GM12878 (cell line): ENCODE results near the gene CD52. TPM values are rescaled to one million over a fixed set of nuclear protein-coding genes. Genes with fewer than 3 reads are reported as not detected.

Experiments used
- STAT3 ChIP-seq: IDR thresholded peaks from 2 replicates; pipeline ENCODE4 v1.6.1; 2011; ENCODE audit warnings: low read depth, low read length, improper control_type of control experiment
- polyA plus RNA-seq, 11 experiments: library from polyadenylated mRNA; depleted of rRNA in 4 of 11; unstranded in 6 of 11; stranded (reverse) in 5 of 11; fragments of >200 nt; fragmentation: Nextera tagmentation in 4 of 11; fragmentation: Illumina TruSeq in 1 of 11; extraction: Ambion mirVana in 4 of 11; extraction: Trizol in 1 of 11; gene quantifications; 1 replicate in 1 of 11; 2 replicates in 10 of 11; pipeline versions ENCODE4 v1.2.1 to v1.2.3, GENCODE V29; 2011 to 2016; ENCODE audit warnings: inconsistent platforms in 2 of 11, missing spikeins in 2 of 11, low read depth in 1 of 11
- total RNA-seq, 4 experiments: library from RNA; depleted of rRNA in 3 of 4; stranded (reverse); fragments of >200 nt in 3 of 4; fragmentation: Illumina TruSeq in 1 of 4; extraction: Trizol in 1 of 4; gene quantifications; 2 replicates each; pipeline versions ENCODE4 v1.2.1 to v1.2.3, GENCODE V29; 2013 to 2021
- TF ChIP-seq, protein P1 (sequence below): IDR thresholded peaks from 2 replicates; pipeline ENCODE4 v1.6.1; 2011; ENCODE audit warnings: borderline replicate concordance, low read depth, mild to moderate bottlenecking, moderate library complexity, low read length; ENCODE audit not compliant: insufficient read depth, poor library complexity, severe bottlenecking
- TF ChIP-seq, protein P2 (sequence below): fragments of 450-650 bp; IDR thresholded peaks from 2 replicates; pipeline ENCODE4 v1.6.1; 2017; ENCODE audit warnings: mild to moderate bottlenecking
- TF ChIP-seq, protein P3 (sequence below): fragments of 150-350 bp; IDR thresholded peaks from 2 replicates; pipeline ENCODE4 v1.6.1; 2016; ENCODE audit warnings: low read depth, low read length

Gene CD52
- total and polyA plus RNA-seq, 10 of the 15 experiments (the other 5 are each of a cell fraction or from before 2014, with no cell fraction given): 237 to 2,736 (median 532) TPM

DNA sequence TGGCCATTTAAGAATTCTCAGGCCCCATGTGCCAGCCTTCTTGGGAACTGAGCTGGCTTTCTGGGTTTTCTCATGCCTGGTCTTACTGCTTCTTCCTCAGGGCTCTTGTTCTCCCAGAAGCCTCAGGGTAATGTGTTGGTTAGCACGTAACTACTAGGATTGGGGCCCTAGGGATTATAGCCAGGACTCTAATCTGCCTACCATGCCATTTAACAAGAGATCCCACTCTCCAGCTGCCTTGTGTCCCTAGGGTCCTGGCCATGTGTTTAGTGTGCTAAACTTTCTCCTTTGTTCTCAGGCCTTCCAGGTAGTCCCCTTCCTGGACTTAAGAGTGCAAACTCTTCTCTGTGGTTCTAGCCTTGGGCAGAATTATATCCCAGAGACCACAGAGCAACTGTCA is 40.0 kb upstream of the CD52 start (continued):
- TF ChIP-seq, protein P1, sequence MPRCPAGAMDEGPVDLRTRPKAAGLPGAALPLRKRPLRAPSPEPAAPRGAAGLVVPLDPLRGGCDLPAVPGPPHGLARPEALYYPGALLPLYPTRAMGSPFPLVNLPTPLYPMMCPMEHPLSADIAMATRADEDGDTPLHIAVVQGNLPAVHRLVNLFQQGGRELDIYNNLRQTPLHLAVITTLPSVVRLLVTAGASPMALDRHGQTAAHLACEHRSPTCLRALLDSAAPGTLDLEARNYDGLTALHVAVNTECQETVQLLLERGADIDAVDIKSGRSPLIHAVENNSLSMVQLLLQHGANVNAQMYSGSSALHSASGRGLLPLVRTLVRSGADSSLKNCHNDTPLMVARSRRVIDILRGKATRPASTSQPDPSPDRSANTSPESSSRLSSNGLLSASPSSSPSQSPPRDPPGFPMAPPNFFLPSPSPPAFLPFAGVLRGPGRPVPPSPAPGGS: no peak
- TF ChIP-seq, protein P2, sequence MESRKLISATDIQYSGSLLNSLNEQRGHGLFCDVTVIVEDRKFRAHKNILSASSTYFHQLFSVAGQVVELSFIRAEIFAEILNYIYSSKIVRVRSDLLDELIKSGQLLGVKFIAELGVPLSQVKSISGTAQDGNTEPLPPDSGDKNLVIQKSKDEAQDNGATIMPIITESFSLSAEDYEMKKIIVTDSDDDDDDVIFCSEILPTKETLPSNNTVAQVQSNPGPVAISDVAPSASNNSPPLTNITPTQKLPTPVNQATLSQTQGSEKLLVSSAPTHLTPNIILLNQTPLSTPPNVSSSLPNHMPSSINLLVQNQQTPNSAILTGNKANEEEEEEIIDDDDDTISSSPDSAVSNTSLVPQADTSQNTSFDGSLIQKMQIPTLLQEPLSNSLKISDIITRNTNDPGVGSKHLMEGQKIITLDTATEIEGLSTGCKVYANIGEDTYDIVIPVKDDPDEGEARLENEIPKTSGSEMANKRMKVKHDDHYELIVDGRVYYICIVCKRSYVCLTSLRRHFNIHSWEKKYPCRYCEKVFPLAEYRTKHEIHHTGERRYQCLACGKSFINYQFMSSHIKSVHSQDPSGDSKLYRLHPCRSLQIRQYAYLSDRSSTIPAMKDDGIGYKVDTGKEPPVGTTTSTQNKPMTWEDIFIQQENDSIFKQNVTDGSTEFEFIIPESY: no peak
- no peak for TF ChIP-seq STAT3
- TF ChIP-seq, protein P3, sequence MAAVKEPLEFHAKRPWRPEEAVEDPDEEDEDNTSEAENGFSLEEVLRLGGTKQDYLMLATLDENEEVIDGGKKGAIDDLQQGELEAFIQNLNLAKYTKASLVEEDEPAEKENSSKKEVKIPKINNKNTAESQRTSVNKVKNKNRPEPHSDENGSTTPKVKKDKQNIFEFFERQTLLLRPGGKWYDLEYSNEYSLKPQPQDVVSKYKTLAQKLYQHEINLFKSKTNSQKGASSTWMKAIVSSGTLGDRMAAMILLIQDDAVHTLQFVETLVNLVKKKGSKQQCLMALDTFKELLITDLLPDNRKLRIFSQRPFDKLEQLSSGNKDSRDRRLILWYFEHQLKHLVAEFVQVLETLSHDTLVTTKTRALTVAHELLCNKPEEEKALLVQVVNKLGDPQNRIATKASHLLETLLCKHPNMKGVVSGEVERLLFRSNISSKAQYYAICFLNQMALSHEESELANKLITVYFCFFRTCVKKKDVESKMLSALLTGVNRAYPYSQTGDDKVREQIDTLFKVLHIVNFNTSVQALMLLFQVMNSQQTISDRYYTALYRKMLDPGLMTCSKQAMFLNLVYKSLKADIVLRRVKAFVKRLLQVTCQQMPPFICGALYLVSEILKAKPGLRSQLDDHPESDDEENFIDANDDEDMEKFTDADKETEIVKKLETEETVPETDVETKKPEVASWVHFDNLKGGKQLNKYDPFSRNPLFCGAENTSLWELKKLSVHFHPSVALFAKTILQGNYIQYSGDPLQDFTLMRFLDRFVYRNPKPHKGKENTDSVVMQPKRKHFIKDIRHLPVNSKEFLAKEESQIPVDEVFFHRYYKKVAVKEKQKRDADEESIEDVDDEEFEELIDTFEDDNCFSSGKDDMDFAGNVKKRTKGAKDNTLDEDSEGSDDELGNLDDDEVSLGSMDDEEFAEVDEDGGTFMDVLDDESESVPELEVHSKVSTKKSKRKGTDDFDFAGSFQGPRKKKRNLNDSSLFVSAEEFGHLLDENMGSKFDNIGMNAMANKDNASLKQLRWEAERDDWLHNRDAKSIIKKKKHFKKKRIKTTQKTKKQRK: no peak
- TF ChIP-seq, all 136 proteins: peak for 0
